Esophagus squamous epithelium (tissue), 5 donors: Measurements from ENCODE around the gene COG6. TPM values are rescaled to one million over a fixed set of nuclear protein-coding genes. Genes with fewer than 3 reads are reported as not detected.

Experiments used
- DNase-seq: peaks from one replicate; lab custom pipeline; 2025; lab: John Stamatoyannopoulos, UW
- H3K27ac ChIP-seq, 4 donors: fragments of 200-600 bp; sonication (generic); one replicate each; pipeline ENCODE4 v1.5.1; 2016 to 2019; ENCODE audit warnings: mild to moderate bottlenecking in 1 of 4
- H3K27me3 ChIP-seq, 4 donors: fragments of 200-600 bp; sonication (generic); 1 replicate in 3 of 4; 2 replicates in 1 of 4; pipeline versions ENCODE4 v1.5.1 to v1.6.0; 2017 to 2021; ENCODE audit warnings: antibody characterized with exemption in 1 of 4
- H3K36me3 ChIP-seq, 3 donors: fragments of 200-600 bp; sonication (generic); one replicate each; pipeline ENCODE4 v1.5.1; 2016 to 2019
- H3K4me1 ChIP-seq, 3 donors: fragments of 200-600 bp; sonication (generic); one replicate each; pipeline ENCODE4 v1.5.1; 2017 to 2019
- H3K4me3 ChIP-seq, 4 donors: fragments of 200-600 bp; sonication (generic); 1 replicate in 3 of 4; 2 replicates in 1 of 4; pipeline ENCODE4 v1.5.1; 2016 to 2019; ENCODE audit warnings: mild to moderate bottlenecking in 2 of 4, moderate library complexity in 1 of 4
- H3K9me3 ChIP-seq, 3 donors: fragments of 200-600 bp; sonication (generic); one replicate each; pipeline ENCODE4 v1.5.1; 2016 to 2019
- CTCF ChIP-seq, 6 experiments: fragments of 450-650 bp in 4 of 6; fragments of 200-600 bp in 2 of 6; sonication (generic) in 2 of 6; IDR thresholded peaks; one replicate each; pipeline ENCODE4 v1.5.1; 2016 to 2019; ENCODE audit warnings: antibody characterized with exemption in 6 of 6, mild to moderate bottlenecking in 4 of 6, moderate library complexity in 4 of 6
- POLR2A ChIP-seq, 4 donors: fragments of 450-650 bp; IDR thresholded peaks; one replicate each; pipeline ENCODE4 v1.6.1; 2017; ENCODE audit warnings: antibody characterized with exemption in 4 of 4, mild to moderate bottlenecking in 4 of 4, moderate library complexity in 3 of 4
- WGBS, 2 donors: methylation state at CpG; one replicate each; pipeline ENCODE4 v1.1.5; 2018; 5-methylcytosine and 5-hydroxymethylcytosine counted together
- intact Hi-C: fragments of 100-400 bp; cut with DNase I; formaldehyde crosslinking; loops from one replicate; pipeline ENCODE4 v1.15.0; 2022
- small RNA-seq, 4 donors: library from RNA; depleted of rRNA; stranded (forward); fragments of <200 nt; gene quantifications; one replicate each; pipeline ENCODE3, GENCODE V24; 2016
- total RNA-seq, 4 donors: library from RNA; depleted of rRNA; stranded (reverse); fragments of >200 nt; gene quantifications; one replicate each; pipeline ENCODE4 v1.1.0, GENCODE V29; 2016
- donor health status: DM: yes; HTN: yes; CAD: no.

The COG6 gene
- total RNA-seq, 4 donors from 2014 or later: 10.5 to 18.9 (median 14.9) TPM

GRCh38 chr13:39786091-39786490 is 130.6 kb downstream of the COG6 start:
- H3K4me3 ChIP-seq: no peak overlapping the region
- H3K4me1 ChIP-seq: peaks cover 0 to 16% (median 0%) of the 10 kb centered on the region in 3 donors
- no peaks in the 10 kb centered on the region for H3K27me3 ChIP-seq
- WGBS, 2 donors: 69 to 74% methylated on average over 4 of the region's 4 CpGs
- TF ChIP-seq CTCF (IDR thresholded peaks at IDR 0.05) (no peak), POLR2A (IDR thresholded peaks at IDR 0.05) (no peak)
- DNase-seq: no peak
- intact Hi-C loops: no loop called here
- H3K9me3 ChIP-seq: peaks cover 0 to 19% (median 12%) of the 10 kb centered on the region in 3 donors
- no peaks in the 10 kb centered on the region for H3K36me3 ChIP-seq
- H3K27ac ChIP-seq: no peak overlapping the region

GRCh38 chr13:39787086-39787487 is 131.6 kb downstream of the COG6 start:
- WGBS, 2 donors: 64 to 70% methylated on average over 1 of the region's 1 CpG
- TF ChIP-seq POLR2A (IDR thresholded peaks at IDR 0.05) (no peak), CTCF (IDR thresholded peaks at IDR 0.05) (no peak)
- H3K27me3 ChIP-seq: no peaks in the 10 kb centered on the region
- no peaks in the 10 kb centered on the region for H3K36me3 ChIP-seq
- no peak overlapping the region for H3K4me3 ChIP-seq
- peaks cover 0 to 19% (median 12%) of the 10 kb centered on the region in 3 donors for H3K9me3 ChIP-seq
- no peak overlapping the region for H3K27ac ChIP-seq
- intact Hi-C loops: no loop called here
- peaks cover 0 to 16% (median 0%) of the 10 kb centered on the region in 3 donors for H3K4me1 ChIP-seq
- no peak for DNase-seq

GRCh38 chr13:39788102-39788501 is 132.6 kb downstream of the COG6 start:
- no peak for TF ChIP-seq POLR2A (IDR thresholded peaks at IDR 0.05)
- no peak for TF ChIP-seq CTCF (IDR thresholded peaks at IDR 0.05)
- intact Hi-C loops: no loop called here
- 64 to 80% methylated on average over 5 of the region's 5 CpGs for WGBS, 2 donors

GRCh38 chr13:39789451-39789850 is 134.0 kb downstream of the COG6 start:
- intact Hi-C loops: no loop called here
- H3K27me3 ChIP-seq: no peaks in the 10 kb centered on the region
- no peak overlapping the region for H3K4me3 ChIP-seq
- WGBS, 2 donors: 66 to 69% methylated on average over 5 of the region's 5 CpGs
- no peak overlapping the region for H3K27ac ChIP-seq
- TF ChIP-seq CTCF (IDR thresholded peaks at IDR 0.05): no peak
- TF ChIP-seq POLR2A (IDR thresholded peaks at IDR 0.05): no peak
- DNase-seq: no peak
- peaks cover 0 to 5% (median 0%) of the 10 kb centered on the region in 3 donors for H3K4me1 ChIP-seq
- H3K9me3 ChIP-seq: peaks cover 0 to 19% (median 12%) of the 10 kb centered on the region in 3 donors
- no peaks in the 10 kb centered on the region for H3K36me3 ChIP-seq

More at GRCh38 chr13:39788102-39788501, 132.6 kb downstream of the COG6 start:
- no peaks in the 10 kb centered on the region for H3K36me3 ChIP-seq
- peaks cover 0 to 19% (median 12%) of the 10 kb centered on the region in 3 donors for H3K9me3 ChIP-seq
- H3K4me1 ChIP-seq: peaks cover 0 to 16% (median 0%) of the 10 kb centered on the region in 3 donors
- no peak for DNase-seq
- no peak overlapping the region for H3K27ac ChIP-seq
- H3K4me3 ChIP-seq: no peak overlapping the region
- no peaks in the 10 kb centered on the region for H3K27me3 ChIP-seq

Small RNAs within 50 kb of the gene (small RNA-seq; reads per million reads assigned to genes)
- gene MIR4305 (0 reads per million in 4 donors), gene RNY4P14 (0.14 to 0.54 (median 0.36) reads per million in 4 donors)

Other genes starting within 250 kb of the COG6 start
- 10 to 100 TPM in 2 of 4 donors, 1 to 10 TPM in 2; 3.7 to 40.4 (median 8.0) TPM for gene LHFPL6, start 52.5 kb upstream of the COG6 start, total RNA-seq